GM21526 (cell line): ENCODE data around the gene ANXA1.
"Not testable (repeated sequence)": the region's sequence is repeated elsewhere in the genome, so short reads cannot be mapped to it uniquely, and the experiment has no call there.

Source experiments
- ATAC-seq: cut with Tn5 transposase; IDR thresholded peaks from one replicate; pipeline ENCODE4 v1.9.1; 2021; ENCODE audit warnings: moderate library complexity; ENCODE audit not compliant: unreplicated experiment, low FRiP score

The ANXA1 gene

DNA sequence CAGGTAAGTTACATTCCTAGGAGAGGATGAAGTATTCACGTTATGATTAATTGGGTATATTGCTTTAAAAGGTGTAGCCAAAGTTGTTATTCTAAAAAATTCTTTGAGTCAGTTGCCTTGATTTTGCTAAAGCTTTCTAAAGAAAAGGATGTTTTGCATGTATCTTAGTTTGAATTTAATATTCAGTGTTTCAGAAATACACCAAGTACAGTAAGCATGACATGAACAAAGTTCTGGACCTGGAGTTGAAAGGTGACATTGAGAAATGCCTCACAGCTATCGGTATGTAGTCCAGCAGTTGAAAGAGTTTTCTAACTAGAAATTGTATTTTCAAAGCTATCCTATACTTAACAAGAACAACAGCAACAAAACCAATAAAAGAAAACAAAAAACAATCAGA lies 14.2 kb downstream of the ANXA1 start:
- no peak for ATAC-seq

DNA sequence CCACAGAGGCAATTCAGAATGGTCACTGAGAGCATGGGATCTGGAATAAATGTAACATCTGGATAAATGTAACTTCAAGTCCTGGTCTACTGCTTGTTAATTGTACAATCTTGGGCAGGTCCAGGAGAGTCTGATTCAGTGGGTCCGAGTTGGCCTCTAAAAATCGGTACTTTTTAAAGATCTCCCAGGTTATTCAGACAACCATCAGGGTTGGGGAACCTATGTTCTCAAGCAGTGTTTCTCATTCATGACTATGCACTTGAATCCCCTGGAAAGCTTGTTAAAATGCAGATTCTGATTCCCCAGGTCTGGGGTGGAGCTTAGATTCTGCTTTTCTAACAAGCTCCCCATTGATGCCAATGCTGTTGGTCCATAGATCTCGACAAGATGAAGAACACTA lies 14.8 kb downstream of the ANXA1 start:
- ATAC-seq = no peak

DNA sequence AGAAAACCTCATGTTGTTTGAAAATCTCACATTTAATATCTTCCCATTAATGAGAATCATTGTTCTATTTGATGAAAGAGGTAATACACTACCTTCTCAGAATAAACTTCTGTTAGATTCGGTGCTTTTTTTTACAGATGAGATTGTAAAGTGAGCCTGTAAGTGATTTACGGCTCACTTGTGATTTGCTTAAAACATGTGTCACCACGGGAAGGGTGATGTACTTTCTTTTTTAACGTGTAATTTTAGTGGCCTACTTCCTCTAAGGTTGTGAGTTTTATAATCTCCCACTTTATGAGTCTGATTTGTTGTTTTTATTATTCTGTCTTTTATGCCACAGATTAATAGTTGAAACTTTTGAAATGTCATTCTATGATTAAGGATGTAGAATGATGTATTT lies 15.9 kb downstream of the ANXA1 start:
- ATAC-seq = no peak

DNA sequence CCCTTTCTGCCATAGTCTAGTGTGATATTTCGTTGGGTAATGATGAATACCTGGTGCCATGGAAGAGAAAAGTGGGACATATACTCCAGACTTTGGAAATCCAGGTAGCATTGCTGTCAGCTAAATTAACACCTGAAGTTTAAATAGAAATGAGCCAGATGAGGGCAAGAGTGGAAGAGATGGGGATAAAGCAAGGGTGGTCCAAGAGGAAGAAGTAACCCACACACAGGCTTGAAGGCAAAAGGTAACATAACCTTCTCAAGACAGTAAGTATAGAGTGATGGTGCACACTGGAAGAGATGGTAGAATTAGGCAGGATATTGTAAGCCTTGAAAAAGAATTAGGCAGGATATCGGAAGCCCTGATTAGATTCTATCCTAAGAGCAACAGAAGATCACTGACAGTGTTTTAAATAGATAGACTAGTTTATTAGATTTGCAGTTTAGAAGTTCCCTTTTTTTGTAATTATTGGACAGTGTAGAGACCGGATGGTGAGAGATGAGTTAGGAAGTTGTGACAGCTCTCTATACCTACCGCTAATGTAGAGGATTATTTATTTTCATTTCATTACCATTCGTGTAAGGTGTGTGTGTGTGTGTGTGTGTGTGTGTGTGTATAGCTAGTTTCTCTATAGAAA lies 16.8 kb downstream of the ANXA1 start:
- no peak for ATAC-seq

DNA sequence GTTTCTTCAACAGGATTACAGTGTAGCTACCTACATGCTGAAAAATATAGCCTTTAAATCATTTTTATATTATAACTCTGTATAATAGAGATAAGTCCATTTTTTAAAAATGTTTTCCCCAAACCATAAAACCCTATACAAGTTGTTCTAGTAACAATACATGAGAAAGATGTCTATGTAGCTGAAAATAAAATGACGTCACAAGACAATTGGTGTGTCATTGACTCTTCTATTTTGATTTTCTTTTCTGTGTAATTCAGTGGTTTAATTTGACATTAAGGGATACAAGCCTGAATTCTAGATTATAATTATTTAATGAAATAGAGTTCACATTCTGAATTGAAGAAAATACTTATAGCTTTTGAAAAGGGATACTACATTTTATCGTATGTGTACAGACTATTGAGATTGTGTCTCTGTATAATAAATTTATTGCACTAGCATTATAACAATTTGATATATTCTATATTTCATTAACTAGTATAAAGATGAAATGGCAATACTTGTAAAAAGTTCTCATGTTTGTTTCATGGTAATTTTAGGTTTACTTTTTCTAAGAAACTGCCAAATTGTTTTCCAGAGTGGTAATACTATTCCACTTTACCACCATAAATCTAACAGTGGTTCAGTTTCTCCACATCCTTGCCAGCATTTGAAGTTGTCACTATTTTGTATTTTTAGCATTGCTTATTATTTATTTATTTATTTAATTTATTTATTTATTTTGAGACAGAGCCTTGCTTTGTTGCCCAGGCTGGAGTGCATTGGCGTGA lies 18.7 kb downstream of the ANXA1 start:
- ATAC-seq = no peak

DNA sequence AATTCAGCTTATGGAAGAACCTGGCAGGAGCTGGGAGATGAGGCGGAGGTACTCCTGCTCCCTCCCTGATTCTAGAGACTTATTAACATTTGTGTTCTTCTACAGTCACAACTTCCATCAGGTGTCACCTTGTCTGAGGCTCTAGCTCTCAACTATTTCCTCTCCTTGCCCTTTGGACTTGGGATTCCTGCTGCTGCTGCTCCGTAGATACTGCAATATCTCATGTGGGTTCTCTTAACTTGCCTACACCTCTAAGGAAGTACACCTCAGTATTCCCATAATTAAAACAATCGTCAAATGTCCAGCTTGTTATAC lies 21.2 kb downstream of the ANXA1 start:
- ATAC-seq = no peak

DNA sequence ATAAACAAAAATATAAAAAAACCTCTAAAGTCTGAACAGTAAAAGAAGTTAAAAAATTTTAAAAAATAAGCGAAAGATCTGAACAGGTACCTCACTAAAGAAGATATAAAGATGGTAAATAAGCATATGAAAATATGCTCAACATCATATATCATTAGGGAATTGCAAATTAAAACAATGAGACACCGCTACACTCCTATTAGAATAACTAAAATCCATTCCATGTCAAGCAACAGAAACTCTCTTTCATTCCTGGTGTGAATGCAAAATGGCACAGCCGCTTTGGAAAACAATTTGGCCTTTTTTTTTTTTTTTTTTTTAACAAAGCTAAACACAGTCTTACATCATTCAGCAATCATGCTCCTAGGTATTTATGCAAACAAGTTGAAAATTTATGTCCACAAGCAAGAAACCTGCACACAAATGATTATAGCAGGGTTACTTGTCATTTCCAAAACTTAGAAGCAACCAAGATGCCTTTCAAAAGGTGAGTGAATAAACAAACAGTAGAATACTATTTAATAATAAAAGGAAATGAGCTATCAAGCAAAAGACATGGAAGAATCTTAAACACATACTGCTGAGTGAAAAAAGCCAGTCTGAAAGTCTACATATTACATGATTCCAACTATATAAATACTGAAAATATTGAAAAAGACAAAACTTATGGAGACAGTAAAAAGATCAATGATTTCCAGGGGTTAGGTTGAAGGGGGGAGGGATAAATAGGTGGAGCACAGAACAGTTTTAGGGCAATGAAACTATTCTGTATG lies 22.1 kb downstream of the ANXA1 start:
- no peak for ATAC-seq

DNA sequence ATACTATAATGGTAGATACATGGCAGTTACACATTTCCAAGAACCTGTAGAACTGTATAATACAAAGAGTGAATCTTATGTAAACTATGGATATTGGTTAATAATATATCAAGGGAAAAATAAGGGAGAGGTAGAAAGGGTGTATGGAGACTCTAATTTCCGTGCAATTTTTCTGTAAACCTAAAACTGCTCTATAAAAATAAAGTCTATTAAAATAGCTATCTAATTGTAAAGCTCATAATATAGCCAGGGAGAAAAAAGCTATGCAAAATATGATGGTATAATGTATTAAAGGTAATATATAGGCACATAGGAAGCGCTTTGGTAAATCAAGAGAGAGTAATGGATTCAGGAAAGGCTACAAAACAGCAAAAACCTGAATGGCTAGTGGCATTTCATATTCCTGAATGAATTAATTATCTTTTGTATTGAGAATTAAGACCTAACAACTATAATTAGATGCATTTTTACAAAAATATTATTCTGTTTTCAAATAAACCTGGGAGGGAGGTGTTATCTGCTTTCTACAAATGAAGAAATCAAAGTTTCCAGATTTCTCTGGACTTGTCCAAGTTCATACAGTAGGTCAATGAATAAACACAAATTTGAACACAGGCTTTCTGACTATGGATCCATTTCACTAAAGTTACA lies 22.8 kb downstream of the ANXA1 start:
- no peak for ATAC-seq

DNA sequence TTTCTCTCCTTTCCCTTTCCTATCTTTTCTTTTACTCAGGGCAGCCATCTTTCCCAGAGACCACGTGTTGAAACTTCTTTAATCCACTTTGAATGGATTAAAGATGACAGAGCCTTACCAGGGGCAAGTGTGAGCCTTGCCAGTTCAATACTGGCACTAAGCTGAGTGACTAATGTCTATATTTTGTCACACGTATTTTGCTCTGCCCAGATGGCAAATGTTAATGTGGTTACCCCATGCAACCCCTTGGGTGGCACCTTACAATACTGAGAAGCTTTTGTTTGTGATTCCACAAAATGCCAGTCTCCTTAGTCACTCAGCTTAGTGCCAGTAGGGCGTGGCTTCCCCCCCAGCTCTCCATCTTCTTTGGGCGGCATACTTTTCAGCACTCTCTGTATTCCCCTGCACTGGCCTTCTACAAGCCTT lies 24.8 kb downstream of the ANXA1 start:
- ATAC-seq = no peak

DNA sequence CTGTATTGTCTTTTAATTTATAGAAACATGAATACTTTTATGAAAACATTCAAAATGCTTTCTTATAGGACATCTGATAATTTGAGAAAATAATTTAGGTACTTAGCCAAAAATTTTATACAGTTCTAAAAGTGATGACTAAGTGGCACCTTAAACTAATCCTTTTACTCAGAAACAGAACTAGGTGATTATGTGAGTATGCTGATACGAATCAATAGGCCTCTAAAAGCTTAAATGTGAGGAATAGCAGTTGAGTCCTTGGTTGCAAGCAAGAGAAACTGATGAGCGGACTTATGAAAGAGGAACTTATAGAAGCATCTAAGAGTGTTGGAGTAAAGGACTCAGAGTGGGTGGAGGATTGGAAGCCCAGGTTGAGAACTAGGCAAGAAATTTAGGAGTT lies 26.4 kb downstream of the ANXA1 start:
- ATAC-seq = no peak

DNA sequence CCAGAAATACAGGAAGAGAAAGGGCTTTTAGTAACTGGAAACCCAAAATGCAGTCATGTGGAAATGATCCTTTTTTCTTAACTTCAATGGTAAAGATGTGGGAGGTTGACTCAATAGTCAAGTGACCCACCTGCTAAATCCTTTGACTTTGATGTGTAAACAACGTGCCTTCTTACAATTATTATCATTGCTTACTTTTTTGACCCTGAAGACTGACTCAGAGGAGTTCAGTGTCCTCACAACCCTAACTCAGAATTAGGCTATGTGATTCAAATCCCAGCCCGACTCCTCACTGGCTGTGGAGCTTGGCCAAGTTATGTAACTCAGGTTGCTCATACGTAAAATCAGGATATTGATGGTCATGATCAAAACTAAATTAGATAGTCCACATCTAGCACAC lies 27.9 kb downstream of the ANXA1 start:
- no peak for ATAC-seq

DNA sequence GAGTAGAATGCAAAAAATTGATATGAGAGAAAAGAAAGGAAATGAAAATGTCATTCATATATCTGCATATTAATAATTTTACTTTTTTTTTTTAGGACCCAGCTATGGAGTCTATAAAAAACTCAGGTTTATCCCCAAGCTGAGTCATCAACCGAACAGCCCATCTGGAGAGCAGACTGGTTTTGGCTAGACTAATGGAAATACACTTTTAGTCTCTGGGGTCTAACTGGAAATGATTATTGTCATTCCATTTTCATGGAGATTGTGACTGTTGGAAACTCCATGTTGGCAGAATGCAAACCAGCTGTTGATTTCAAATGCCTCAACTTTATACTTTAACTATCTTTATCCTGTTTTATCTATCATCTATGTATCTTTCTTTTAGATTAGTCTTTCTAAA lies 28.7 kb downstream of the ANXA1 start:
- no peak for ATAC-seq

DNA sequence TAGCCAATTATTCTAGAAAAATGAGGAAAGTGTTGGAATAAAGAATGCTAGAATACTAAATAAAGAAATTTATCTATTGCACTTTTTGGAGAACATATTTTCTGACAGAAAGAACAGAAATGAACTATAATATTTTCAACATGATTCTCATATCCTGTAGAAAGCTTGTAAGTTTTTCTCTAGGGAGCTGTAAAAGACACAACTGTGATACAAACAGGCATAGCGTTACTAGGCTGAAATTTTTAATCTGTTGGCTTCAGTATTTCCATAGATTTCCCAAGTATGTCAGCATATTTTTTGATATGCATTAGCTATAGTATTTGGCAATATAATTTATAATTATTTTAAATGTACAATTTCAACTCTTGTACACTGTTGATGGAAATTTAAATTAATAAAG lies 31.3 kb downstream of the ANXA1 start:
- ATAC-seq = no peak

DNA sequence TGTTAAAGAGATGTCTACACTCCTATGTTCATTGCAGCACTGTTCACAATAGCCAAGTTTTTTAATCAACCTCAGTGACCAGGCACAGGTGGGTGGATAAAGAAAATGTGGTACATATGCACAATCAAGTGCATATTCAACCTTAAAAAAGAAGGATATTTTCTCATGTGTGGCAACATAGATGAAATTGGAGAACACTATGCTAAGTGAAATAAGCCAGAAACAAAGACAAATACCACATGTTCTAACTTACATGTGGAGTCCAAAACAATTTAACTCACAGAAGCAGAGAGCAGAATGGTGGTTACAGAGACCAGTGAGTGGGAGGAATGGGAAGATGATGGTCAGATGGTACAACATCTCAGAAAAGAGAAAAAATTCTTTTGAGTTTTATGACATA lies 31.8 kb downstream of the ANXA1 start:
- no peak for ATAC-seq

DNA sequence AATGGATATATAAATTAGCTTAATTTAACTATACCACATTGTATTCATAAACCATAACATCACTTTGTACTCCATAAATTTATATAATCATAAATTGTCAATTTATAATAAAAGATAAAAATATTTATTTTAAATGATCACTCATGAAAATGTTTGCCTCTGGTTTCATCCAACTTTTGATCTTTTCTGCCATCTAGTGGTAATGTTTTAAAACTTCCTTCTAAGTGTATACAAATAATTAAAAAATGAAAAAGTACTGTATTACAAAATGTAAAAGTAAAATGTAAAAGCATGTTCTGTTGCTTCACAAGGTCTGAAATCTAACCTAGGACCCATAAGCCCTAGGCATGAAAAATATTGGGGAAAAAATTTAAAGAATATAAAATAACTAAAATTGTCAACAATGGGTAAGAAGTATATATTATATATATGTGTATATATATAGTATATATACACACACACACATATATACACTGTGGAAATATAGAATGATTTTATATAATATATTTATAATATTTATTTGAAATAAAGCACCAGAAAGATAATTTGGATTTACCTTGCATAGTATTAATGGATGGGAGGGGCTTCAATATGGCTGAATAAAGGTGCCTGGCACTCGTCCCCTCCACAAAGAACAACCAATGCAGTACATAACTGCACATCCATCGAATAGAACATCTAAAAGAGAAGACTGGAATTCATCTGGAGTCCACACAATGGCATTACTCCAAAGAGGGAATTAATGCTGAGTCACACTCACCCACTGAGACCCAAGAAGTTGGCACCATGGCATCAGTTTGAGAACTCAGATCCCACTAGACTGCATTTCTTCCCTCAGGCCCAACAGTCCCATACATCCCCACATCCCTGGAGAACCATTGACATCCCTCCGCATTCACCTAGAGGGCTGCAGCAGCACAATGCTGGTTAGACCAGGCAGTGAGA lies 32.5 kb downstream of the ANXA1 start:
- no peak for ATAC-seq

DNA sequence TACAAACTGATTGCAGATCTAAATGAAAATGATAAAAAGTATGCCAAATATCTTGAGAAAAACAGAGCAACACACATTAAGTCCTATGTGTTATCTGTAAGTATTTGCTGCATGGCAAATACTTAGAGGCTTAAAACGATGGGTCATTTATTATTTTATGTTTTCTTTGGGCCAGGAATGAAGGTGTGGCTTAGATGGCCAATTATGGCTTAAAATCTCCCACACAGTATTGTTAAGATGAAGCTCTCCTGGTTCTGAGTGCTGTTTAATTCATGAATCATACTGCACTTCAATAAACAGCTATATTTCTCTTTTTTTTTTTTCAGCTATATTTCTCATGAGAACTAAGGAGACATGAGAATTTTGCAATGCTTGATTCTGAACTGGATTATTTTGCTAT lies 39.4 kb downstream of the ANXA1 start:
- not testable (repeated sequence) for ATAC-seq

DNA sequence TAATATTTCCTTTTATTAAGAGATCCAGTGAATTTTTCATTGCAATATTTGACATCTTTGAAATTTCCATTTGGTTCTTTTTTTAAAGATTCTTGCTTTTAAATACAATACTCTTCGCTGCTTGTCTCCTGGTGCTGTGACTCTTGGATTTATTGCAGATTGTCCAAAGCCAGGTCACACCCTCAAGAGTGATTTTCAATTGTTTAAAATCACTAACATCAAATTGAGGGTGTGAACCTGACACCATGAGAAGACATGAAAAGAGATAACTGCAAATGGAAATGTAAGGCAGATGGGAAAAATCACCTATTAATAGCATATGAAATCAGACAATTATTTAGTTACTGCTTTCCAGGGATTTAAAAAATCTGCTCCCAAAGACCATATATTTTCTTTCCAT lies 42.6 kb downstream of the ANXA1 start:
- no peak for ATAC-seq

DNA sequence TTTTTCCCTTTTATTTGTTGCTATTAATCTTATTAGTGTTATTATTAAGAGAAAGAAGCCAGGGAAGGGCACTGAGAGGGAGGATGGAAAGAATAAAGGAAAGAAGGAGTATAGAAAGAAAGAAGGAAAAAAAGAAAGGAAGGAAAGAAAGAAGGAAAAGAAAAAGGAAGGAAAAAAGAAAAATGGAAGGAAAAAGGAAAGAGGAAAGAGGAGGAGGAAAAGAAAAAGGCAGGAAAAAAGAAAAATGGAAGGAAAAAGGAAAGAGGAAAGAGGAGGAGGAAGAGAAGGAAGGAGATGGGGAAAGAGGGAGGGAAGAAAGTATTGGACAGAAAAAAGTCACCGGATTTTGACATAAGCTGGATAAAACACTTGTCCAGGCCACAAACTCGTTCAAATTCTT lies 47.8 kb downstream of the ANXA1 start:
- ATAC-seq = no peak

DNA sequence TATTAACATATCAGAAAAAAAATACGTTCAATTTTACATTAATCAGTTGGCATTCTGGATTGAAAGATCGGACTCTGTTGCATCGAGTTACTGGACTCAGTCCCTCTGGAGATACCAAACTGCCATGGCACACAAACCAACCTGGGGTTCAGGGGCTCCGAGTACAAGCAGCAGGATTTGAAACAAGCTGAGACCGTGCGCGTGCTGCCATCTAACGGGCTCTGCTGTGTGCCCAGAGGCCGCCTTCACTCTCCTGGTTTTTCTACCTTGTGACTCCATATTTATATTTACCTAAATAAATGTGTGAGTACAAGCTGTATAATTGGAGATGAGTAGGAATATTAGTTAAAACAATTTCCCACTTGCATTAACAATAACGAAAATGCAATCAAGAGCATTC lies 48.2 kb downstream of the ANXA1 start:
- ATAC-seq = no peak
